IMR-90 (cell line): ENCODE results near the gene HEXIM1. TPM values are rescaled to one million over a fixed set of nuclear protein-coding genes. Genes with fewer than 3 reads are reported as not detected.

Experiments
- ATAC-seq: fragments of 200-7000 bp; cut with Tn5 transposase; 2 replicates; pipeline ENCODE4 v1.9.1; 2020; ENCODE audit warnings: low read depth, mild to moderate bottlenecking, moderate library complexity
- BruUV-seq: library from RNA; stranded (reverse); fragments of 400-500 nt; replicated peaks from 2 replicates; lab custom pipeline; 2021; lab: Mats Ljungman, UMichigan
- CTCF ChIA-PET: fragments of 300-600 bp; formaldehyde crosslinking; extraction: SDS; loops from one replicate; lab custom pipeline; 2021; ENCODE audit warnings: antibody characterized with exemption; lab: Yijun Ruan, JAX
- POLR2A ChIA-PET: fragments of 300-600 bp; sonication (Branson Sonifier 250); formaldehyde crosslinking; loops from one replicate; lab custom pipeline; 2022; ENCODE audit warnings: antibody characterized with exemption; ENCODE audit not compliant: unreplicated experiment; lab: Charles Lee
- DNase-seq: peaks from one replicate; pipeline ENCODE4 v3.0.0; 2013
- H2AFZ ChIP-seq: replicated peaks from 2 replicates; pipeline ENCODE3; 2013; ENCODE audit warnings: low read length, mild to moderate bottlenecking; ENCODE audit not compliant: poor library complexity
- H2AK5ac ChIP-seq: 2 replicates; pipeline ENCODE4 v1.6.1; 2013; ENCODE audit warnings: low read depth, low read length, inconsistent platforms
- H2AK9ac ChIP-seq: replicated peaks from 2 replicates; pipeline ENCODE3; 2013; ENCODE audit warnings: mild to moderate bottlenecking, low read depth, low read length, moderate library complexity; ENCODE audit not compliant: poor library complexity
- H2BK120ac ChIP-seq: 2 replicates; pipeline ENCODE4 v1.6.1; 2013; ENCODE audit warnings: low read depth, low read length, inconsistent platforms
- H2BK15ac ChIP-seq: 3 replicates; pipeline ENCODE4 v1.6.1; 2013; ENCODE audit warnings: low read depth, low read length, inconsistent platforms
- H2BK20ac ChIP-seq: 2 replicates; pipeline ENCODE4 v1.6.1; 2013; ENCODE audit warnings: low read depth, mild to moderate bottlenecking, inconsistent platforms, low read length, moderate library complexity
- H2BK5ac ChIP-seq: 2 replicates; pipeline ENCODE4 v1.6.1; 2013; ENCODE audit warnings: mild to moderate bottlenecking, low read depth, low read length, inconsistent platforms; ENCODE audit not compliant: poor library complexity, severe bottlenecking
- H3K14ac ChIP-seq: replicated peaks from 2 replicates; pipeline ENCODE4 v1.6.1; 2013; ENCODE audit warnings: low read depth, low read length, inconsistent platforms
- H3K18ac ChIP-seq: 2 replicates; pipeline ENCODE4 v1.6.1; 2013; ENCODE audit warnings: low read depth, low read length, control low read depth
- H3K23ac ChIP-seq: 2 replicates; pipeline ENCODE4 v1.6.1; 2013; ENCODE audit warnings: low read depth, low read length, inconsistent platforms
- H3K27ac ChIP-seq: 2 replicates; pipeline ENCODE4 v1.5.1; 2013; ENCODE audit warnings: mild to moderate bottlenecking, control low read depth, low read length; ENCODE audit not compliant: insufficient read depth
- H3K27me3 ChIP-seq: 2 replicates; pipeline ENCODE4 v1.6.1; 2013; ENCODE audit warnings: low read length; ENCODE audit not compliant: control insufficient read depth, insufficient read depth
- H3K36me3 ChIP-seq: 2 replicates; pipeline ENCODE4 v1.6.1; 2013; ENCODE audit warnings: low read length, mixed read lengths; ENCODE audit not compliant: control insufficient read depth, insufficient read depth
- H3K4ac ChIP-seq: 2 replicates; pipeline ENCODE4 v1.6.1; 2013; ENCODE audit warnings: low read depth, low read length, inconsistent platforms
- H3K4me1 ChIP-seq: 2 replicates; pipeline ENCODE4 v1.6.1; 2013; ENCODE audit warnings: low read length, mixed read lengths; ENCODE audit not compliant: control insufficient read depth, insufficient read depth
- H3K4me2 ChIP-seq: 2 replicates; pipeline ENCODE4 v1.6.1; 2013; ENCODE audit warnings: low read depth, mild to moderate bottlenecking, control low read depth, low read length, moderate library complexity
- H3K4me3 ChIP-seq: 2 replicates; pipeline ENCODE4 v1.5.1; 2013; ENCODE audit warnings: low read depth, mild to moderate bottlenecking, control low read depth, low read length, moderate library complexity; ENCODE audit not compliant: insufficient read depth
- H3K56ac ChIP-seq: 2 replicates; pipeline ENCODE4 v1.6.1; 2013; ENCODE audit warnings: low read length, inconsistent platforms; ENCODE audit not compliant: insufficient read depth; ENCODE audit errors: extremely low read depth
- H3K79me1 ChIP-seq, 2 experiments: 2 replicates each; pipeline ENCODE4 v1.6.1; 2013; ENCODE audit warnings: low read length in 2 of 2, inconsistent platforms in 1 of 2, low read depth in 1 of 2
- H3K9ac ChIP-seq: 2 replicates; pipeline ENCODE4 v1.6.1; 2013; ENCODE audit warnings: low read depth, low read length, control low read depth
- H3K9me1 ChIP-seq: 2 replicates; pipeline ENCODE4 v1.6.1; 2013; ENCODE audit warnings: low read length, inconsistent platforms; ENCODE audit not compliant: insufficient read depth
- H3K9me3 ChIP-seq: 2 replicates; pipeline ENCODE4 v1.6.1; 2013; ENCODE audit warnings: low read length; ENCODE audit not compliant: control insufficient read depth, insufficient read depth
- H4K20me1 ChIP-seq: 2 replicates; pipeline ENCODE4 v1.6.1; 2013; ENCODE audit warnings: low read length, inconsistent platforms; ENCODE audit not compliant: insufficient read depth
- H4K5ac ChIP-seq: 2 replicates; pipeline ENCODE4 v1.6.1; 2013; ENCODE audit warnings: mild to moderate bottlenecking, low read depth, low read length, control low read depth
- H4K8ac ChIP-seq, 2 experiments: 2 replicates each; pipeline ENCODE4 v1.6.1; 2013; ENCODE audit warnings: low read depth in 2 of 2, low read length in 2 of 2, control low read depth in 1 of 2, inconsistent platforms in 1 of 2
- H4K91ac ChIP-seq: 2 replicates; pipeline ENCODE4 v1.6.1; 2013; ENCODE audit warnings: low read depth, low read length, inconsistent platforms; ENCODE audit not compliant: insufficient read depth
- BHLHE40 ChIP-seq: fragments of 150-350 bp; IDR thresholded peaks from 2 replicates; pipeline ENCODE4 v1.6.1; 2016; ENCODE audit warnings: mild to moderate bottlenecking, low read depth, low read length
- CEBPB ChIP-seq: IDR thresholded peaks from 2 replicates; pipeline ENCODE4 v1.6.1; 2012; ENCODE audit warnings: low read depth, low read length, improper control_type of control experiment
- CHD1 ChIP-seq: IDR thresholded peaks from 2 replicates; pipeline ENCODE4 v1.6.1; 2012; ENCODE audit warnings: low read depth, low read length, improper control_type of control experiment
- CTCF ChIP-seq: conservative IDR thresholded peaks from 2 replicates; pipeline ENCODE4 v1.5.1; 2012; ENCODE audit warnings: mild to moderate bottlenecking, low read depth, low read length, improper control_type of control experiment
- ELK1 ChIP-seq: fragments of 150-350 bp; IDR thresholded peaks from 2 replicates; pipeline ENCODE4 v1.6.1; 2016; ENCODE audit warnings: low read depth, mild to moderate bottlenecking, low read length, moderate library complexity, borderline replicate concordance
- FOS ChIP-seq: fragments of 150-350 bp; IDR thresholded peaks from 2 replicates; pipeline ENCODE4 v1.6.1; 2016; ENCODE audit warnings: low read depth, low read length
- MAZ ChIP-seq: IDR thresholded peaks from 2 replicates; pipeline ENCODE4 v1.6.1; 2012; ENCODE audit warnings: low read depth, mild to moderate bottlenecking, low read length, improper control_type of control experiment, moderate library complexity, borderline replicate concordance
- MXI1 ChIP-seq: IDR thresholded peaks from 2 replicates; pipeline ENCODE4 v1.6.1; 2012; ENCODE audit warnings: low read depth, mild to moderate bottlenecking, low read length, moderate library complexity, borderline replicate concordance
- NFE2L2 ChIP-seq: fragments of 150-350 bp; IDR thresholded peaks from 2 replicates; pipeline ENCODE4 v1.6.1; 2016; ENCODE audit warnings: low read depth, mild to moderate bottlenecking, low read length
- POLR2A ChIP-seq: IDR thresholded peaks from 2 replicates; pipeline ENCODE4 v1.6.1; 2012; ENCODE audit warnings: mild to moderate bottlenecking, low read depth, low read length
- RCOR1 ChIP-seq: IDR thresholded peaks from 2 replicates; pipeline ENCODE4 v1.6.1; 2012; ENCODE audit warnings: mild to moderate bottlenecking, low read length, improper control_type of control experiment; ENCODE audit not compliant: insufficient replicate concordance
- SMC3 ChIP-seq: fragments of 150-350 bp; IDR thresholded peaks from 2 replicates; pipeline ENCODE4 v1.6.1; 2016; ENCODE audit warnings: low read depth, mild to moderate bottlenecking, antibody characterized with exemption, low read length, moderate library complexity
- USF2 ChIP-seq: fragments of 150-350 bp; IDR thresholded peaks from 2 replicates; pipeline ENCODE4 v1.6.1; 2017; ENCODE audit warnings: mild to moderate bottlenecking, antibody characterized with exemption, low read length, low read depth
- WGBS, 2 experiments: methylation state at CpG; one replicate each; pipeline versions ENCODE4 v1.1.5 to v1.1.7; 2013; ENCODE audit warnings: missing lambda C conversion rate in 2 of 2; ENCODE audit not compliant: insufficient read length in 1 of 2; ENCODE audit errors: extremely low coverage in 2 of 2; 5-methylcytosine and 5-hydroxymethylcytosine counted together
- dilution Hi-C: fragments of 300-500 bp; cut with HindIII; formaldehyde crosslinking; loops from one replicate; pipeline ENCODE4 v1.14.3; 2018; ENCODE audit warnings: low sequenced_read_pairs; ENCODE audit not compliant: unreplicated experiment
- in situ Hi-C: fragments of 300-500 bp; cut with MboI; formaldehyde crosslinking; loops from 3 replicates; pipeline ENCODE4 v1.14.3; 2019; ENCODE audit warnings: low sequenced_read_pairs, inconsistent platforms, mixed read lengths
- intact Hi-C: fragments of 100-400 bp; cut with micrococcal nuclease; formaldehyde crosslinking; loops from 2 replicates; pipeline ENCODE4 v1.10.0; 2022
- polyA plus RNA-seq, 3 experiments: library from polyadenylated mRNA; depleted of rRNA; stranded (reverse); fragments of >200 nt; gene quantifications; 2 replicates each; pipeline ENCODE4 v1.2.3, GENCODE V29; 2012; ENCODE audit warnings: low replicate concordance in 1 of 3
- total RNA-seq: library from RNA; depleted of rRNA; stranded (reverse); fragments of >200 nt; gene quantifications from 2 replicates; pipeline ENCODE4 v1.2.3, GENCODE V29; 2012

HEXIM1 gene
- total and polyA plus RNA-seq, 2 of the 4 experiments (the other 2 are of a cell fraction): 5.9 to 14.5 TPM

- TF ChIP-seq NFE2L2 (no peak), CEBPB (no peak), SMC3 (peak; percentile 96)
These were observed 49.5 kb downstream of the HEXIM1 start (continued) for GRCh38 chr17:45197555-45198334.

GRCh38 chr17:45200701-45201100 is 52.4 kb downstream of the HEXIM1 start:
- CTCF ChIA-PET: no interaction called here
- Histone ChIP-seq H3K9me1 (no peaks in the 10 kb centered on the region), H3K9me3 (no peaks in the 10 kb centered on the region), H3K4me3 (no peak overlapping the region), H3K4me2 (no peak overlapping the region), H2AFZ (peak overlapping the region; percentile 43), H3K27me3 (no peaks in the 10 kb centered on the region), H3K27ac (no peak overlapping the region), H4K20me1 (no peaks in the 10 kb centered on the region), H3K4ac (no peak overlapping the region), H3K36me3 (no peaks in the 10 kb centered on the region), H3K18ac (no peak overlapping the region), H3K23ac (no peak overlapping the region), H3K9ac (no peak overlapping the region), H2AK9ac (no peak overlapping the region), H2AK5ac (no peak overlapping the region), H4K5ac (no peak overlapping the region), H4K8ac (no peak overlapping the region), H2BK15ac (no peak overlapping the region), H3K56ac (no peak overlapping the region), H4K91ac (no peak overlapping the region), H2BK5ac (no peak overlapping the region), H2BK20ac (no peak overlapping the region), H3K14ac (no peak overlapping the region), H3K79me1 (no peaks in the 10 kb centered on the region), H2BK120ac (no peak overlapping the region), H3K4me1 (peaks cover 10% of the 10 kb centered on the region)
- in situ Hi-C loops: loop anchor here (25.0 kb wide), 1 partner anchor 387 kb away; no protein-coding TSS in a partner anchor
- POLR2A ChIA-PET: no interaction called here
- intact Hi-C loops: no loop called here
- WGBS, 2 experiments: 82% methylated on average over 3 of the region's 9 CpGs; no CpG with 5 or more reads in 1 of the 2 experiments
- no TSS peak for BruUV-seq
- no peak for ATAC-seq
- dilution Hi-C loops: no loop called here
- no peak for DNase-seq
- TF ChIP-seq MAZ (no peak), FOS (no peak), RCOR1 (no peak), CEBPB (no peak), USF2 (no peak), POLR2A (no peak), SMC3 (no peak), BHLHE40 (no peak), ELK1 (no peak), MXI1 (no peak), CTCF (no peak), CHD1 (no peak)
